HT1080 (cell line): ENCODE data around the gene GOLGA6L2. TPM values are rescaled to one million over a fixed set of nuclear protein-coding genes. Genes with fewer than 3 reads are reported as not detected.
"Not testable (repeated sequence)": the region's sequence is repeated elsewhere in the genome, so short reads cannot be mapped to it uniquely, and the experiment has no call there.

ENCODE experiments used
- DNase-seq: peaks from one replicate; pipeline ENCODE4 v3.0.0-alpha.2; 2015; ENCODE audit warnings: low read depth
- total RNA-seq: library from RNA; depleted of rRNA; stranded (reverse); fragments of >200 nt; shearing (Covaris generic); gene quantifications from 2 replicates; pipeline ENCODE4 v1.2.3, GENCODE V29; 2014

The GOLGA6L2 gene
- total RNA-seq, 1 experiment from 2014 or later, result not detected

- not testable (repeated sequence) for DNase-seq
Measured at GRCh38 chr15:23425327-23425726, 21.7 kb downstream of the GOLGA6L2 start.

- no peak for DNase-seq
Measured at GRCh38 chr15:23424111-23424904, 22.7 kb downstream of the GOLGA6L2 start.

GRCh38 chr15:23422946-23423708 lies 23.9 kb downstream of the GOLGA6L2 start:
- peak; percentile 48 for DNase-seq

- DNase-seq, result no peak
Measured at GRCh38 chr15:23422099-23422945, 24.7 kb downstream of the GOLGA6L2 start.

GRCh38 chr15:23420806-23421575 lies 26.1 kb downstream of the GOLGA6L2 start:
- no peak for DNase-seq

GRCh38 chr15:23416349-23417276 lies 30.4 kb downstream of the GOLGA6L2 start:
- DNase-seq, result no peak

- not testable (repeated sequence) for DNase-seq
Measured at GRCh38 chr15:23415866-23416265, 31.2 kb downstream of the GOLGA6L2 start.

GRCh38 chr15:23415321-23415865 lies 31.6 kb downstream of the GOLGA6L2 start:
- DNase-seq, result no peak

GRCh38 chr15:23412881-23413600 lies 34.0 kb downstream of the GOLGA6L2 start:
- not testable (repeated sequence) for DNase-seq

GRCh38 chr15:23411841-23412240 lies 35.2 kb downstream of the GOLGA6L2 start:
- DNase-seq, result no peak

GRCh38 chr15:23403550-23403949 lies 43.5 kb downstream of the GOLGA6L2 start:
- no peak for DNase-seq

GRCh38 chr15:23402544-23402943 lies 44.5 kb downstream of the GOLGA6L2 start:
- DNase-seq, result no peak

- no peak for DNase-seq
Measured at GRCh38 chr15:23402140-23402539, 44.9 kb downstream of the GOLGA6L2 start.

- no peak for DNase-seq
Measured at GRCh38 chr15:23401627-23402026, 45.4 kb downstream of the GOLGA6L2 start.

GRCh38 chr15:23399207-23399606 lies 47.8 kb downstream of the GOLGA6L2 start:
- DNase-seq, result not testable (repeated sequence)

GRCh38 chr15:23398357-23398756 lies 48.7 kb downstream of the GOLGA6L2 start:
- not testable (repeated sequence) for DNase-seq

GRCh38 chr15:23397779-23398178 lies 49.3 kb downstream of the GOLGA6L2 start:
- no peak for DNase-seq

GRCh38 chr15:23395832-23396231 lies 51.2 kb downstream of the GOLGA6L2 start:
- DNase-seq, result no peak
